PC-3 (cell line): ENCODE results near the gene ADGRF5. TPM values are rescaled to one million over a fixed set of nuclear protein-coding genes. Genes with fewer than 3 reads are reported as not detected.

Experiments used
- ATAC-seq: fragments of 200-7000 bp; cut with Tn5 transposase; 2 replicates; pipeline ENCODE4 v1.9.1; 2020; ENCODE audit warnings: mild to moderate bottlenecking, moderate library complexity
- BruUV-seq: library from RNA; stranded (reverse); fragments of 400-500 nt; replicated peaks from 2 replicates; lab custom pipeline; 2021; lab: Mats Ljungman, UMichigan
- CTCF ChIA-PET: fragments of 300-600 bp; sonication (Branson Sonifier 250); formaldehyde crosslinking; loops from one replicate; lab custom pipeline; 2022; ENCODE audit warnings: antibody characterized with exemption; lab: Charles Lee
- POLR2A ChIA-PET: fragments of 300-600 bp; sonication (Branson Sonifier 250); formaldehyde crosslinking; loops from one replicate; lab custom pipeline; 2022; ENCODE audit warnings: antibody characterized with exemption; ENCODE audit not compliant: unreplicated experiment; lab: Charles Lee
- DNase-seq: peaks from one replicate; pipeline ENCODE4 v3.0.0-alpha.2; 2015
- H2AFZ ChIP-seq: fragments of 300-600 bp; sonication (generic); 2 replicates; pipeline ENCODE4 v1.6.0; 2016; ENCODE audit warnings: antibody characterized with exemption, low read length
- H3F3A ChIP-seq: fragments of 300-600 bp; sonication (generic); one replicate; pipeline ENCODE4 v1.6.0; 2017; ENCODE audit warnings: antibody characterized with exemption, low read length, control low read depth, mild to moderate bottlenecking; ENCODE audit not compliant: unreplicated experiment
- H3K27ac ChIP-seq: fragments of 300-600 bp; sonication (generic); 2 replicates; pipeline ENCODE4 v1.5.1; 2016; ENCODE audit warnings: mild to moderate bottlenecking, low read length
- H3K27me3 ChIP-seq: fragments of 300-600 bp; sonication (generic); 2 replicates; pipeline ENCODE4 v1.6.1; 2016; ENCODE audit warnings: low read length, mixed read lengths
- H3K36me3 ChIP-seq: fragments of 300-600 bp; sonication (generic); 2 replicates; pipeline ENCODE4 v1.6.1; 2016; ENCODE audit warnings: low read depth, mixed run types, low read length, mixed read lengths
- H3K4me1 ChIP-seq: fragments of 300-600 bp; sonication (generic); 2 replicates; pipeline ENCODE4 v1.5.1; 2016; ENCODE audit warnings: low read length; ENCODE audit not compliant: insufficient read depth
- H3K4me2 ChIP-seq: fragments of 300-600 bp; sonication (generic); 2 replicates; pipeline ENCODE4 v1.6.0; 2016; ENCODE audit warnings: low read length
- H3K4me3 ChIP-seq: fragments of 300-600 bp; sonication (generic); 2 replicates; pipeline ENCODE4 v1.5.1; 2016; ENCODE audit warnings: mild to moderate bottlenecking, low read length, mixed read lengths
- H3K79me2 ChIP-seq: fragments of 300-600 bp; sonication (generic); 2 replicates; pipeline ENCODE4 v1.6.1; 2017; ENCODE audit warnings: low read length, mixed read lengths
- H3K9ac ChIP-seq: fragments of 300-600 bp; sonication (generic); 2 replicates; pipeline ENCODE4 v1.6.0; 2016; ENCODE audit warnings: mild to moderate bottlenecking, low read length
- H3K9me2 ChIP-seq: fragments of 300-600 bp; sonication (generic); replicated peaks from 2 replicates; pipeline ENCODE4 v1.6.1; 2016; ENCODE audit warnings: mixed run types, low read length, mixed read lengths
- H3K9me3 ChIP-seq: fragments of 300-600 bp; sonication (generic); 2 replicates; pipeline ENCODE4 v1.6.1; 2016; ENCODE audit warnings: low read length, mixed read lengths
- H4K20me1 ChIP-seq: fragments of 300-600 bp; sonication (generic); 2 replicates; pipeline ENCODE4 v1.6.1; 2016; ENCODE audit warnings: low read length, mixed read lengths
- CTCF ChIP-seq: fragments of 300-600 bp; sonication (generic); conservative IDR thresholded peaks from 2 replicates; pipeline ENCODE4 v1.5.1; 2017; ENCODE audit warnings: antibody characterized with exemption, low read depth, mild to moderate bottlenecking, low read length
- EZH2 ChIP-seq: fragments of 300-600 bp; sonication (generic); IDR thresholded peaks from one replicate; pipeline ENCODE4 v1.6.1; 2017; ENCODE audit warnings: antibody characterized with exemption, mild to moderate bottlenecking, low read length; ENCODE audit not compliant: unreplicated experiment
- EZH2phosphoT487 ChIP-seq: fragments of 300-600 bp; sonication (generic); IDR thresholded peaks from 2 replicates; pipeline ENCODE4 v1.6.1; 2018; ENCODE audit warnings: mild to moderate bottlenecking, antibody characterized with exemption, low read length, borderline replicate concordance
- intact Hi-C: fragments of 100-400 bp; cut with micrococcal nuclease; formaldehyde crosslinking; loops from 2 replicates; pipeline ENCODE4 v1.9.0; 2023
- total RNA-seq: library from RNA; depleted of rRNA; stranded (reverse); fragments of >200 nt; gene quantifications from 2 replicates; pipeline ENCODE4 v1.2.3, GENCODE V29; 2014

Gene ADGRF5
- total RNA-seq, 1 experiment from 2014 or later, result 1.6 TPM

GRCh38 chr6:46930331-46930730, 8.6 kb upstream of the ADGRF5 start:
- ChIA-PET CTCF (no interaction called here), POLR2A (no interaction called here)
- Histone ChIP-seq H2AFZ (no peak overlapping the region), H3K4me2 (no peak overlapping the region), H3K27me3 (no peaks in the 10 kb centered on the region), H3K9me3 (no peaks in the 10 kb centered on the region), H3K9me2 (no peaks in the 10 kb centered on the region), H3K79me2 (no peaks in the 10 kb centered on the region), H3K27ac (no peak overlapping the region), H3K4me3 (no peak overlapping the region), H3F3A (peaks cover 13% of the 10 kb centered on the region), H3K4me1 (peaks cover 50% of the 10 kb centered on the region), H3K9ac (no peak overlapping the region), H4K20me1 (no peaks in the 10 kb centered on the region), H3K36me3 (no peaks in the 10 kb centered on the region)
- BruUV-seq, result no TSS peak
- intact Hi-C loops, result no loop called here
- no peak for TF ChIP-seq EZH2phosphoT487
- TF ChIP-seq EZH2, result no peak
- TF ChIP-seq CTCF, result no peak
- no peak for DNase-seq
- no peak for ATAC-seq

- no TSS peak for BruUV-seq
- intact Hi-C loops, result loop anchor here (1.0 to 5.0 kb wide), 5 partner anchors 35 to 120 kb away; no protein-coding TSS in a partner anchor
- DNase-seq (peak; percentile 90), ATAC-seq (peak; percentile 55)
- peak overlapping the region; percentile 68 for H3K9ac ChIP-seq
- H3K9me3 ChIP-seq, result no peaks in the 10 kb centered on the region
- H3K4me1 ChIP-seq, result peaks cover 52% of the 10 kb centered on the region
- peaks cover 13% of the 10 kb centered on the region for H3F3A ChIP-seq
- H3K4me3 ChIP-seq, result peak overlapping the region; percentile 15; the same call in 1 of the 2 replicates
- ChIA-PET POLR2A (no interaction called here), CTCF (interaction anchor here (1.0 kb wide), 1 partner anchor 56 kb away, joined by 5 read pairs; no protein-coding TSS in a partner anchor)
- peak overlapping the region; percentile 97 for H3K27ac ChIP-seq
- H2AFZ ChIP-seq, result no peak overlapping the region
- H4K20me1 ChIP-seq, result no peaks in the 10 kb centered on the region
- no peaks in the 10 kb centered on the region for H3K27me3 ChIP-seq
- TF ChIP-seq EZH2phosphoT487, result no peak
- H3K36me3 ChIP-seq, result no peaks in the 10 kb centered on the region
- no peaks in the 10 kb centered on the region for H3K79me2 ChIP-seq
- peak overlapping the region; percentile 75 for H3K4me2 ChIP-seq
- H3K9me2 ChIP-seq, result no peaks in the 10 kb centered on the region
These were observed 5.3 kb upstream of the ADGRF5 start for GRCh38 chr6:46927066-46927465.

- BruUV-seq, result TSS peak; percentile 91
- peak overlapping the region; percentile 75 for H3K4me2 ChIP-seq
- ATAC-seq (peak; percentile 4), DNase-seq (peak; percentile 75)
- no peak for TF ChIP-seq EZH2
- no peak for TF ChIP-seq EZH2phosphoT487
- TF ChIP-seq CTCF, result no peak
- intact Hi-C loops, result loop anchor here (2.0 to 5.0 kb wide), 4 partner anchors 34 to 121 kb away; no protein-coding TSS in a partner anchor
- ChIA-PET POLR2A (interaction anchor here (0.6 kb wide), 1 partner anchor 73 kb away, joined by 3 read pairs; no protein-coding TSS in a partner anchor), CTCF (interaction anchor here (1.0 kb wide), 1 partner anchor 57 kb away, joined by 5 read pairs; no protein-coding TSS in a partner anchor)
- H3K9me2 ChIP-seq, result no peaks in the 10 kb centered on the region
- no peaks in the 10 kb centered on the region for H3K36me3 ChIP-seq
- H2AFZ ChIP-seq, result no peak overlapping the region
- H4K20me1 ChIP-seq, result no peaks in the 10 kb centered on the region
- peaks cover 46% of the 10 kb centered on the region for H3K4me1 ChIP-seq
- no peaks in the 10 kb centered on the region for H3K79me2 ChIP-seq
- H3K27ac ChIP-seq, result peak overlapping the region; percentile 97
- no peaks in the 10 kb centered on the region for H3K9me3 ChIP-seq
- H3K9ac ChIP-seq, result peak overlapping the region; percentile 68
- peak overlapping the region; percentile 14; the same call in 1 of the 2 replicates for H3K4me3 ChIP-seq
- peaks cover 13% of the 10 kb centered on the region for H3F3A ChIP-seq
- no peaks in the 10 kb centered on the region for H3K27me3 ChIP-seq
These were observed 4.7 kb upstream of the ADGRF5 start for GRCh38 chr6:46926481-46926880.
